ENCODE measurements around the gene EFCAB5.

- TF ChIP-seq POLR2A (IDR thresholded peaks at IDR 0.05; ENCODE audit: low read depth) (no peak), POLR2AphosphoS5 (IDR thresholded peaks at IDR 0.05) (no peak)
- TF ChIP-seq, protein P1, sequence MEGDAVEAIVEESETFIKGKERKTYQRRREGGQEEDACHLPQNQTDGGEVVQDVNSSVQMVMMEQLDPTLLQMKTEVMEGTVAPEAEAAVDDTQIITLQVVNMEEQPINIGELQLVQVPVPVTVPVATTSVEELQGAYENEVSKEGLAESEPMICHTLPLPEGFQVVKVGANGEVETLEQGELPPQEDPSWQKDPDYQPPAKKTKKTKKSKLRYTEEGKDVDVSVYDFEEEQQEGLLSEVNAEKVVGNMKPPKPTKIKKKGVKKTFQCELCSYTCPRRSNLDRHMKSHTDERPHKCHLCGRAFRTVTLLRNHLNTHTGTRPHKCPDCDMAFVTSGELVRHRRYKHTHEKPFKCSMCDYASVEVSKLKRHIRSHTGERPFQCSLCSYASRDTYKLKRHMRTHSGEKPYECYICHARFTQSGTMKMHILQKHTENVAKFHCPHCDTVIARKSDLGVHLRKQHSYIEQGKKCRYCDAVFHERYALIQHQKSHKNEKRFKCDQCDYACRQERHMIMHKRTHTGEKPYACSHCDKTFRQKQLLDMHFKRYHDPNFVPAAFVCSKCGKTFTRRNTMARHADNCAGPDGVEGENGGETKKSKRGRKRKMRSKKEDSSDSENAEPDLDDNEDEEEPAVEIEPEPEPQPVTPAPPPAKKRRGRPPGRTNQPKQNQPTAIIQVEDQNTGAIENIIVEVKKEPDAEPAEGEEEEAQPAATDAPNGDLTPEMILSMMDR (IDR thresholded peaks at IDR 0.05), result no peak
Measured at GRCh38 chr17:29927546-29927945, 13.9 kb upstream of the EFCAB5 start.

Measured in esophagus muscularis mucosa (tissue), 3 donors.